22Rv1 (cell line): Measurements from ENCODE around the gene SKOR1.

ENCODE experiments used
- H3K27ac ChIP-seq: fragments of 450-650 bp; 2 replicates; pipeline ENCODE4 v1.5.1; 2017
- ZFX ChIP-seq: fragments of 450-650 bp; IDR thresholded peaks from 2 replicates; pipeline ENCODE4 v1.6.1; 2017; ENCODE audit warnings: antibody characterized with exemption, borderline replicate concordance
- TF ChIP-seq, protein P1 (sequence below): fragments of 450-650 bp; IDR thresholded peaks from 2 replicates; pipeline ENCODE4 v1.5.1; 2017; ENCODE audit warnings: mild to moderate bottlenecking

Gene SKOR1

DNA sequence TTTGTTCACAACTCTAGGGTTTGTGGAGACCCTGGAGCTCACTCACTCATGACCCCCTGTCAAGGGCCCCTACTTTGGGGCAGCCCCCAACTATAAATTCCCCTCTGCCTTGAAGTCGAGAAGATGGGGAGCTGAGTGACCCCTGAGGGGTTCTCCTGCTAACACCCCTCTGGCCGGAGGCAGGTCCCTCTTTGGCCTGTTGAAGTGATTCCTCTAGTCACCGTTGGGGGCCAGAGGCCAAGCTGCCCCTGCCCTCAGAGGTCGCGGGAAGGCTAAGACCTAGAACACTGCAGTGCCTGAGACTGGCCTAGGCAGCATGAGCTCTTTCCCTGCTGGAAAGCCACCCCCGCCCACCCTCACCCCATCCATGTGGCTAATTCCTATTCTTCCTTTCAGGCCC is 15.4 kb upstream of the SKOR1 start:
- no peak for TF ChIP-seq ZFX
- no peak overlapping the region for H3K27ac ChIP-seq

DNA sequence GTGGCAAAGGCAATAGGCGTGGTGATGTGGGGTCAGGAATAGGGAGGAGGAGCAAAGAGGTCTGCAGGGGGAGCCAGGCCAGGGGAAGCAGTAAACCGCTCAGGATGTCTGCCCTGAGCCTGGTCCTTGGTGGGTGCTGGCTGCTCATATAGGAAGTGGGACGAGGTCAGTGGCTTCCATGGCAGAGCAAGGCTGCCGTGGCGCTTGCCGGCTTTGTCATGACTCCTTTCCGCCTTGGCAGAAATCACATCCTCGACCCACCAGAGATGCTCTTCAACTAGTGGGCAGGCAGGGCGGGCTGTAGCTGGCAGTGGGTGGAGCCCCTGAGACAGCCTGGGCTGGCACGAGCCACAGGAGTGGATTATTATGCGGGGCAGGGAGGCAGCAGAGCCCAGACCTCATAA is 13.1 kb upstream of the SKOR1 start:
- no peak for TF ChIP-seq ZFX
- no peak overlapping the region for H3K27ac ChIP-seq

DNA sequence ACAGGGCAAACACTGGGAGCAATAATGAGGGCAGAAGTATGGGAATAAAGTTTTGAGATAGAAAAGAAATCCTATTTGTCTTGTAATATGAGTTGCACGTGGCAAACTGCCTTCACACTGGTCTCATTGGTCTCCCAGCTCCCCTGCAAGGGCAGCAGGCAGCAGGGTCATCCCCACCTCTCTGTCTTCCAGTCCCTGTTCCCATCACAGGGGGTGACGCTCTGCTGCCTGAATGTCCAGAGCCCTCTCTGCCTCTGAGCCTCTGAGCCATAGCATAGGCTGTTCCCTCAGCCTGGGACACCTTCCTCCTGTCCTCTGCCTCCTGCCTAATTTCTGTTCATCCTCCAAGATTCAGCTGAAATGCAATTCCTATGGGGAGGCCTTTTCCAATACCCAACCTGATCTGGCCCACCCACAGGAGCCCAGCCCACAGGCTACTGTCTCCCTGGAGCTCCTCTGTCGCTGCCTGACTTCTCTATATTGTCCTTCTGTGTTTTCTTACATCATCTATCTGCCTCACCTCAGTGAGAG is 12.1 kb upstream of the SKOR1 start:
- no peak overlapping the region for H3K27ac ChIP-seq
- TF ChIP-seq ZFX, result no peak
- TF ChIP-seq, protein P1, sequence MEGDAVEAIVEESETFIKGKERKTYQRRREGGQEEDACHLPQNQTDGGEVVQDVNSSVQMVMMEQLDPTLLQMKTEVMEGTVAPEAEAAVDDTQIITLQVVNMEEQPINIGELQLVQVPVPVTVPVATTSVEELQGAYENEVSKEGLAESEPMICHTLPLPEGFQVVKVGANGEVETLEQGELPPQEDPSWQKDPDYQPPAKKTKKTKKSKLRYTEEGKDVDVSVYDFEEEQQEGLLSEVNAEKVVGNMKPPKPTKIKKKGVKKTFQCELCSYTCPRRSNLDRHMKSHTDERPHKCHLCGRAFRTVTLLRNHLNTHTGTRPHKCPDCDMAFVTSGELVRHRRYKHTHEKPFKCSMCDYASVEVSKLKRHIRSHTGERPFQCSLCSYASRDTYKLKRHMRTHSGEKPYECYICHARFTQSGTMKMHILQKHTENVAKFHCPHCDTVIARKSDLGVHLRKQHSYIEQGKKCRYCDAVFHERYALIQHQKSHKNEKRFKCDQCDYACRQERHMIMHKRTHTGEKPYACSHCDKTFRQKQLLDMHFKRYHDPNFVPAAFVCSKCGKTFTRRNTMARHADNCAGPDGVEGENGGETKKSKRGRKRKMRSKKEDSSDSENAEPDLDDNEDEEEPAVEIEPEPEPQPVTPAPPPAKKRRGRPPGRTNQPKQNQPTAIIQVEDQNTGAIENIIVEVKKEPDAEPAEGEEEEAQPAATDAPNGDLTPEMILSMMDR, result no peak

- TF ChIP-seq, protein P1, result no peak
- TF ChIP-seq ZFX, result no peak
These were observed 10.2 kb upstream of the SKOR1 start for GRCh38 chr15:67815036-67815592.

DNA sequence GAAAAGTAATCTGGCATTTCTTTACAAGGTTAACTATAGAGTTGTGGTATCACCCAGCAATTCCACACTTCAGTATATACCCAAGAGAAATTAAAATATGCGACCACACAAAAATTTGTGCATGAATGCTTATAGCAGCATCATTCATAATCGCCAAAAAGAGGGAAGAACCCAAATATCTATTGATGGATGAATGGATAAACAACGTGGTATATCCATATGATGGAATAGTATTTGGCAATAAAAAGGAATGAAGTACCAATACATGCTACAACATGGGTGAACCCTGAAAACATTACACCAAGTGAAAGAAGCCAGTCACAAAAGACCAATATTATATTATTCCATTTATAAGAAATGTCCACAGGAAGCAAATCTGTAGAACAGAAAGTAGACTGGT is 8.6 kb upstream of the SKOR1 start:
- TF ChIP-seq ZFX, result no peak
- TF ChIP-seq, protein P1, result no peak
- H3K27ac ChIP-seq, result no peak overlapping the region

More at GRCh38 chr15:67815036-67815592, 10.2 kb upstream of the SKOR1 start:
- no peak overlapping the region for H3K27ac ChIP-seq

DNA sequence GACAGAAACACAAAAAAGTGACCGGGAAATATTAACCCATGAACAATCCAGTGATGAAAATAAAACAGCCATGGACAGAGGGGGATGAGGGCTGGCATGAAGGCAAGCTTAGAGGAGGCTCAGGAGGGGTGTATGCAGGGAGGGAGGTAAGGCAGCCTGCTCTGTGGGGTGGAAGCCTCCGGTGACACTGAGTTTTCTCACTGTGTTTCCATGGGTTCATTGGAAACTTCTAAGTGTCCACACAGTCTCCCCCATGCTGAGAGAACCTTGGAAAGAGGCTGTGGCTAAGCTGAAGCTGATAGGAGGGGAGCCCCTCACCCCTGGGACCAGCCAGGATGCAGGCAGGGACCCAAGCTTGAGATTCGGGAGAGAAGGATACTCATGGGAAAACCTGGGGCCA is 6.8 kb upstream of the SKOR1 start:
- no peak overlapping the region for H3K27ac ChIP-seq

DNA sequence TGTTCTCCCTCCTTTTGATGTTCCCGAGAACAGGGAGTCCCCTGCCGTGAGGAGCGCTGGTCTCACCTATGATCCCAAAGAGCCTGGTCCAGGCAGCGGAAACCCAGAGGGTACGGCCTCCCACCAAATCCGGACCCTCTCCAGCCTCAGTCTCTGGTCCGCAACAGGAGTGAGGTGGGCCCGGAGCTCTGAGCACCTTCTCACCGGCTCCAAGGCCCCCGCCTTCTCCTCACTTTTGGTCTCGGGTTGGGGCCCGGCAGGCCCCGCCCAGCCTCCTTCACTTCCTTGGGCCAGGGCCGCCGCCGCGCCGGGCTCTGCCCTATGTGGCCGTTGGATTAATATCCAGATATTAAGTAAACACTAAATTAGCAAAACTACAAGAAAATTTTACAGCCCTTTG is 5.7 kb upstream of the SKOR1 start:
- no peak overlapping the region for H3K27ac ChIP-seq
- no peak for TF ChIP-seq ZFX
- TF ChIP-seq, protein P1, result no peak

More for the DNA sequence above, 6.8 kb upstream of the SKOR1 start:
- no peak for TF ChIP-seq ZFX
- TF ChIP-seq, protein P1, result no peak

DNA sequence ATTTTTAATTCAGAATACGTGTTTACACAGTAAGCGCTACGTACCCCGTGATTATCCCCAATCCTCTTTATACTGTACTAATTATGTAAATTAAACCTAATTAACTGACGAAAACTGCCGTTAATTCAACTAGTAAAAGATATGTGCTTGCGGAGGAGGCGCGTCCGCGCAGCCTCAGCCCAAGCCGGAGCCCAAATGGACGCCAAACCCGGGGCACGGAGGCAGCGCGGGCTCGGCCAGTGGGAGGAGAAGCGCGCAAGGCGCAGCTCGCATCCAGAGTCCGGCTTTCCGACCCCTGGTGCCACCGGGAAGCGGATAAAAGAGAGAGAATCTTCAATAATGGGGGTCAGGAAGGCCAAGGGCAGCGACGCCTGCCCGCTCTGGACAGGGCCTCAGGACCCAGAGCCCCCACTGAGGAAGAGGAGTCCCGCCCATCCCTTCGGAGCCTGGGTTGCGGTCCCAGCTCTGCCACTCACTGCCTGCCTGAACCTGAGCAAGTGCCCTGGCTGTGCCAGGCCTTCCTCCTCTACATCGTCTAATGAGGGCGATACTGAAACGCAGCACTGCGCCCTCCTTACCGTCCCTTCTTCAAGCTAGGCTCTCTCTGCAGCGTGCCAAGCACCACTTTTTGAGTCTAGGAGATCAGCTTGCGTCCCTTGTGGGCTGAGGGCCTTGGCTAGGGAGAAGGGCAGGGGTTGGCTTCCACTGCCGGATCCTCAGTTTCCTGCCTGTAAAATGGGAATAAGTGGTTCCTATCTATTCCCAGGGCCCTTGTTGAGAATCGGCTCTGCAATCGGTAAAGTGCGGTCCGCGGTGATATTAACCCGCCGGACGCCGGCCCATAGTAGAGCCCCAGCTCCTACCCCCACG is 5.0 kb upstream of the SKOR1 start:
- no peak for TF ChIP-seq ZFX
- TF ChIP-seq, protein P1, result no peak
- no peak overlapping the region for H3K27ac ChIP-seq
